Thymus (tissue), 11 donors: ENCODE results near the gene PARD3B. TPM values are rescaled to one million over a fixed set of nuclear protein-coding genes. Genes with fewer than 3 reads are reported as not detected.

ENCODE experiments used
- DNase-seq, 9 donors: peaks; one replicate each; pipeline ENCODE4 v3.0.0-alpha.2; 2013; ENCODE audit warnings: low spot score in 9 of 9, low read depth in 6 of 9, missing footprints in 1 of 9
- H3K27ac ChIP-seq, 2 donors: one replicate each; pipeline ENCODE4 v1.5.1; 2013; ENCODE audit warnings: control low read depth in 1 of 2, low read depth in 1 of 2, low read length in 1 of 2, mild to moderate bottlenecking in 1 of 2, moderate library complexity in 1 of 2
- H3K27me3 ChIP-seq, 2 donors: one replicate each; pipeline ENCODE4 v1.5.1; 2013; ENCODE audit warnings: low read length in 1 of 2; ENCODE audit not compliant: control insufficient read depth in 2 of 2, insufficient read depth in 1 of 2
- H3K36me3 ChIP-seq, 2 donors: one replicate each; pipeline ENCODE4 v1.5.1; 2013; ENCODE audit warnings: low read length in 1 of 2, mild to moderate bottlenecking in 1 of 2, moderate library complexity in 1 of 2; ENCODE audit not compliant: control insufficient read depth in 2 of 2, insufficient read depth in 2 of 2
- H3K4me1 ChIP-seq, 2 donors: one replicate each; pipeline ENCODE4 v1.5.1; 2013; ENCODE audit warnings: low read length in 2 of 2; ENCODE audit not compliant: control insufficient read depth in 2 of 2, insufficient read depth in 2 of 2
- H3K4me3 ChIP-seq, 2 donors: one replicate each; pipeline ENCODE4 v1.5.1; 2013; ENCODE audit warnings: low read length in 2 of 2, control low read depth in 1 of 2, mild to moderate bottlenecking in 1 of 2
- H3K9me3 ChIP-seq, 2 donors: one replicate each; pipeline ENCODE4 v1.5.1; 2013; ENCODE audit warnings: low read length in 1 of 2, mild to moderate bottlenecking in 1 of 2; ENCODE audit not compliant: control insufficient read depth in 2 of 2, insufficient read depth in 1 of 2
- WGBS: extraction: QIAGEN DNeasy Blood & Tissue Kit; methylation state at CpG from one replicate; pipeline ENCODE4 v1.1.7; 2013; 5-methylcytosine and 5-hydroxymethylcytosine counted together
- polyA plus RNA-seq: library from polyadenylated mRNA; stranded (reverse); fragments of 200-250 nt; gene quantifications from one replicate; pipeline ENCODE4 v1.2.3, GENCODE V29; 2013
- total RNA-seq: library from RNA; stranded (reverse); fragments of 120-200 nt; gene quantifications from one replicate; pipeline ENCODE4 v1.2.4, GENCODE V29; 2013
- donor health status: healthy.

The PARD3B gene
- total and polyA plus RNA-seq, 2 donors = 1.0 to 2.4 TPM

- Histone ChIP-seq H3K27me3 (no peaks in the 10 kb centered on the region), H3K4me3 (no peak overlapping the region), H3K27ac (no peak overlapping the region), H3K36me3 (no peaks in the 10 kb centered on the region), H3K4me1 (no peaks in the 10 kb centered on the region), H3K9me3 (no peaks in the 10 kb centered on the region)
- WGBS = 93% methylated on average over 3 of the region's 3 CpGs
- no peak for DNase-seq
Measured at GRCh38 chr2:204655626-204656025, 110.4 kb downstream of the PARD3B start.

GRCh38 chr2:204657024-204657423, 111.7 kb downstream of the PARD3B start:
- WGBS = 98% methylated on average over 1 of the region's 1 CpG
- no peaks in the 10 kb centered on the region for H3K27me3 ChIP-seq
- H3K36me3 ChIP-seq = no peaks in the 10 kb centered on the region
- no peaks in the 10 kb centered on the region for H3K9me3 ChIP-seq
- no peak for DNase-seq
- no peak overlapping the region for H3K4me3 ChIP-seq
- H3K4me1 ChIP-seq = no peaks in the 10 kb centered on the region
- no peak overlapping the region for H3K27ac ChIP-seq

- WGBS = 94% methylated on average over 5 of the region's 5 CpGs
- Histone ChIP-seq H3K4me1 (no peaks in the 10 kb centered on the region), H3K27ac (no peak overlapping the region), H3K27me3 (no peaks in the 10 kb centered on the region), H3K9me3 (no peaks in the 10 kb centered on the region), H3K4me3 (no peak overlapping the region), H3K36me3 (no peaks in the 10 kb centered on the region)
- DNase-seq = no peak
Measured at GRCh38 chr2:204662956-204663355, 117.7 kb downstream of the PARD3B start.

GRCh38 chr2:204663816-204664425, 118.6 kb downstream of the PARD3B start:
- Histone ChIP-seq H3K4me3 (no peak overlapping the region), H3K27me3 (no peaks in the 10 kb centered on the region), H3K4me1 (no peaks in the 10 kb centered on the region), H3K27ac (no peak overlapping the region), H3K9me3 (no peaks in the 10 kb centered on the region), H3K36me3 (no peaks in the 10 kb centered on the region)
- DNase-seq = no peak
- 93% methylated on average over 2 of the region's 2 CpGs for WGBS

GRCh38 chr2:204664708-204665121, 119.4 kb downstream of the PARD3B start:
- H3K36me3 ChIP-seq = no peaks in the 10 kb centered on the region
- H3K4me3 ChIP-seq = no peak overlapping the region
- no peaks in the 10 kb centered on the region for H3K9me3 ChIP-seq
- no peak overlapping the region for H3K27ac ChIP-seq
- DNase-seq = no peak
- no peaks in the 10 kb centered on the region for H3K27me3 ChIP-seq
- 87% methylated on average over 1 of the region's 1 CpG for WGBS
- H3K4me1 ChIP-seq = no peaks in the 10 kb centered on the region

GRCh38 chr2:204665207-204665606, 119.9 kb downstream of the PARD3B start:
- Histone ChIP-seq H3K9me3 (no peaks in the 10 kb centered on the region), H3K27ac (no peak overlapping the region), H3K4me3 (no peak overlapping the region), H3K4me1 (no peaks in the 10 kb centered on the region), H3K27me3 (no peaks in the 10 kb centered on the region), H3K36me3 (no peaks in the 10 kb centered on the region)
- no peak for DNase-seq
- WGBS = 84% methylated on average over 1 of the region's 1 CpG

- no peak overlapping the region for H3K27ac ChIP-seq
- no peaks in the 10 kb centered on the region for H3K9me3 ChIP-seq
- H3K36me3 ChIP-seq = no peaks in the 10 kb centered on the region
- no peak for DNase-seq
- no peaks in the 10 kb centered on the region for H3K4me1 ChIP-seq
- H3K4me3 ChIP-seq = no peak overlapping the region
- H3K27me3 ChIP-seq = no peaks in the 10 kb centered on the region
- WGBS = 99% methylated on average over 2 of the region's 2 CpGs
Measured at GRCh38 chr2:204665771-204666170, 120.5 kb downstream of the PARD3B start.

- 96% methylated on average over 2 of the region's 2 CpGs for WGBS
- no peaks in the 10 kb centered on the region for H3K36me3 ChIP-seq
- H3K27me3 ChIP-seq = no peaks in the 10 kb centered on the region
- no peaks in the 10 kb centered on the region for H3K4me1 ChIP-seq
- H3K9me3 ChIP-seq = no peaks in the 10 kb centered on the region
- no peak overlapping the region for H3K27ac ChIP-seq
- H3K4me3 ChIP-seq = no peak overlapping the region
- DNase-seq = no peak
Measured at GRCh38 chr2:204667990-204668389, 122.7 kb downstream of the PARD3B start.

- WGBS = 94% methylated on average over 3 of the region's 3 CpGs
- H3K36me3 ChIP-seq = no peaks in the 10 kb centered on the region
- no peak overlapping the region for H3K27ac ChIP-seq
- DNase-seq = no peak
- no peaks in the 10 kb centered on the region for H3K27me3 ChIP-seq
- H3K4me1 ChIP-seq = no peaks in the 10 kb centered on the region
- no peaks in the 10 kb centered on the region for H3K9me3 ChIP-seq
- no peak overlapping the region for H3K4me3 ChIP-seq
Measured at GRCh38 chr2:204669382-204669781, 124.1 kb downstream of the PARD3B start.

- Histone ChIP-seq H3K4me3 (no peak overlapping the region), H3K4me1 (no peaks in the 10 kb centered on the region), H3K27ac (no peak overlapping the region), H3K27me3 (no peaks in the 10 kb centered on the region), H3K36me3 (no peaks in the 10 kb centered on the region), H3K9me3 (no peaks in the 10 kb centered on the region)
- 90% methylated on average over 2 of the region's 2 CpGs for WGBS
- DNase-seq = no peak
Measured at GRCh38 chr2:204670124-204670523, 124.8 kb downstream of the PARD3B start.
